Measurements from ENCODE around the gene EYA2.

EYA2 gene

GRCh38 chr20:47079047-47079446 is 184.4 kb downstream of the EYA2 start:
- TF ChIP-seq CTCF (IDR thresholded peaks at IDR 0.05; ENCODE audit: control insufficient read depth, extremely low read depth, insufficient read depth), result no peak
- no peak for DNase-seq (ENCODE audit: low read depth)
- H3K4me3 ChIP-seq (ENCODE audit: low read depth, low read length), result no peak overlapping the region

GRCh38 chr20:47080365-47080764 is 185.7 kb downstream of the EYA2 start:
- DNase-seq (ENCODE audit: low read depth), result no peak
- TF ChIP-seq CTCF (IDR thresholded peaks at IDR 0.05; ENCODE audit: control insufficient read depth, extremely low read depth, insufficient read depth), result no peak
- H3K4me3 ChIP-seq (ENCODE audit: low read depth, low read length), result no peak overlapping the region

- no peak for TF ChIP-seq CTCF (IDR thresholded peaks at IDR 0.05; ENCODE audit: control insufficient read depth, extremely low read depth, insufficient read depth)
- no peak overlapping the region for H3K4me3 ChIP-seq (ENCODE audit: low read depth, low read length)
- DNase-seq (ENCODE audit: low read depth), result no peak
Observed at GRCh38 chr20:47086316-47086715, 191.7 kb downstream of the EYA2 start.

- no peak overlapping the region for H3K4me3 ChIP-seq (ENCODE audit: low read depth, low read length)
- no peak for DNase-seq (ENCODE audit: low read depth)
- TF ChIP-seq CTCF (IDR thresholded peaks at IDR 0.05; ENCODE audit: control insufficient read depth, extremely low read depth, insufficient read depth), result no peak
Observed at GRCh38 chr20:47088335-47088734, 193.7 kb downstream of the EYA2 start.

- no peak overlapping the region for H3K4me3 ChIP-seq (ENCODE audit: low read depth, low read length)
- TF ChIP-seq CTCF (IDR thresholded peaks at IDR 0.05; ENCODE audit: control insufficient read depth, extremely low read depth, insufficient read depth), result no peak
- DNase-seq (ENCODE audit: low read depth), result no peak
Observed at GRCh38 chr20:47089151-47089550, 194.5 kb downstream of the EYA2 start.

- TF ChIP-seq CTCF (IDR thresholded peaks at IDR 0.05; ENCODE audit: control insufficient read depth, extremely low read depth, insufficient read depth), result no peak
- no peak for DNase-seq (ENCODE audit: low read depth)
- no peak overlapping the region for H3K4me3 ChIP-seq (ENCODE audit: low read depth, low read length)
Observed at GRCh38 chr20:47090835-47091234, 196.2 kb downstream of the EYA2 start.

- no peak overlapping the region for H3K4me3 ChIP-seq (ENCODE audit: low read depth, low read length)
- no peak for TF ChIP-seq CTCF (IDR thresholded peaks at IDR 0.05; ENCODE audit: control insufficient read depth, extremely low read depth, insufficient read depth)
- no peak for DNase-seq (ENCODE audit: low read depth)
Observed at GRCh38 chr20:47093320-47093966, 198.8 kb downstream of the EYA2 start.

Measured in LNCaP clone FGC (cell line).